Mesenchymal stem cell (in vitro differentiated cells and primary cell): ENCODE results near the gene MCM9.
"Not testable (repeated sequence)": the region's sequence is repeated elsewhere in the genome, so short reads cannot be mapped to it uniquely, and the experiment has no call there.

ENCODE experiments used
- DNase-seq: peaks from one replicate; pipeline ENCODE4 v3.0.0-alpha.2; 2013
- H2AFZ ChIP-seq: one replicate; pipeline ENCODE4 v1.6.1; 2013; ENCODE audit warnings: low read depth, mild to moderate bottlenecking, control low read depth, inconsistent platforms, low read length, moderate library complexity
- H2AK5ac ChIP-seq: 2 replicates; pipeline ENCODE4 v1.6.1; 2013; ENCODE audit warnings: low read length, moderate library complexity, mild to moderate bottlenecking, inconsistent platforms; ENCODE audit not compliant: severe bottlenecking
- H2BK120ac ChIP-seq: one replicate; pipeline ENCODE4 v1.6.1; 2013; ENCODE audit warnings: low read depth, mild to moderate bottlenecking, inconsistent platforms, low read length, moderate library complexity
- H2BK12ac ChIP-seq, 2 experiments: one replicate each; pipeline ENCODE4 v1.6.1; 2013; ENCODE audit warnings: inconsistent platforms in 2 of 2, low read length in 2 of 2, mild to moderate bottlenecking in 2 of 2, moderate library complexity in 2 of 2, control low read depth in 1 of 2
- H2BK15ac ChIP-seq: one replicate; pipeline ENCODE4 v1.6.1; 2013; ENCODE audit warnings: mild to moderate bottlenecking, low read depth, inconsistent platforms; ENCODE audit not compliant: poor library complexity, severe bottlenecking
- H2BK5ac ChIP-seq: 2 replicates; pipeline ENCODE4 v1.6.1; 2013; ENCODE audit warnings: low read depth, mild to moderate bottlenecking, low read length, control low read depth, inconsistent platforms; ENCODE audit not compliant: poor library complexity, severe bottlenecking
- H3K14ac ChIP-seq, 2 experiments: one replicate each; pipeline ENCODE4 v1.6.1; 2013; ENCODE audit warnings: inconsistent platforms in 2 of 2, low read length in 2 of 2, control low read depth in 1 of 2, mild to moderate bottlenecking in 1 of 2, moderate library complexity in 1 of 2
- H3K18ac ChIP-seq, 2 experiments: one replicate each; pipeline ENCODE4 v1.6.1; 2013; ENCODE audit warnings: inconsistent platforms in 2 of 2, low read length in 2 of 2, control low read depth in 1 of 2, low read depth in 1 of 2, mild to moderate bottlenecking in 1 of 2
- H3K23ac ChIP-seq, 2 experiments: one replicate each; pipeline ENCODE4 v1.6.1; 2013; ENCODE audit warnings: inconsistent platforms in 2 of 2, low read length in 2 of 2, mild to moderate bottlenecking in 2 of 2, moderate library complexity in 2 of 2, control low read depth in 1 of 2
- H3K27ac ChIP-seq: 2 replicates; pipeline ENCODE4 v1.5.1; 2013; ENCODE audit warnings: mild to moderate bottlenecking, moderate library complexity, low read length, control low read depth, inconsistent platforms; ENCODE audit not compliant: poor library complexity, severe bottlenecking
- H3K27me3 ChIP-seq, 2 experiments: 2 replicates each; pipeline versions ENCODE4 v1.6.1 to v1.7.0; 2013; ENCODE audit warnings: low read length in 2 of 2, mild to moderate bottlenecking in 2 of 2, moderate library complexity in 2 of 2, control low read depth in 1 of 2, inconsistent platforms in 1 of 2; ENCODE audit not compliant: control insufficient read depth in 1 of 2, insufficient read depth in 1 of 2
- H3K36me3 ChIP-seq, 2 experiments: 2 replicates each; pipeline versions ENCODE4 v1.6.1 to v1.7.0; 2013; ENCODE audit warnings: low read length in 2 of 2, control low read depth in 1 of 2, inconsistent platforms in 1 of 2, low read depth in 1 of 2, mild to moderate bottlenecking in 1 of 2; ENCODE audit not compliant: insufficient read depth in 2 of 2, control insufficient read depth in 1 of 2
- H3K4ac ChIP-seq, 2 experiments: one replicate each; pipeline ENCODE4 v1.6.1; 2013; ENCODE audit warnings: inconsistent platforms in 2 of 2, low read length in 2 of 2, mild to moderate bottlenecking in 2 of 2, moderate library complexity in 2 of 2, control low read depth in 1 of 2, low read depth in 1 of 2
- H3K4me1 ChIP-seq: 2 replicates; pipeline ENCODE4 v1.6.1; 2013; ENCODE audit warnings: low read depth, low read length, control low read depth; ENCODE audit not compliant: control insufficient read depth, insufficient read depth
- H3K4me2 ChIP-seq: 2 replicates; pipeline ENCODE4 v1.6.1; 2013; ENCODE audit warnings: low read length, mild to moderate bottlenecking, inconsistent platforms; ENCODE audit not compliant: poor library complexity, severe bottlenecking
- H3K4me3 ChIP-seq, 2 experiments: 2 replicates each; pipeline versions ENCODE4 v1.5.1 to v1.7.0; 2013; ENCODE audit warnings: low read length in 2 of 2, mild to moderate bottlenecking in 2 of 2, control low read depth in 1 of 2, low read depth in 1 of 2; ENCODE audit not compliant: insufficient read depth in 1 of 2
- H3K79me1 ChIP-seq: replicated peaks from 2 replicates; pipeline ENCODE4 v1.6.1; 2013; ENCODE audit warnings: mild to moderate bottlenecking, control low read depth, low read length, inconsistent platforms; ENCODE audit not compliant: poor library complexity, severe bottlenecking
- H3K9ac ChIP-seq: 2 replicates; pipeline ENCODE4 v1.7.0; 2013; ENCODE audit warnings: mild to moderate bottlenecking, low read length, moderate library complexity
- H3K9me3 ChIP-seq: 2 replicates; pipeline ENCODE4 v1.7.0; 2013; ENCODE audit warnings: mild to moderate bottlenecking, low read length; ENCODE audit not compliant: control insufficient read depth
- H4K8ac ChIP-seq: one replicate; pipeline ENCODE4 v1.6.1; 2013; ENCODE audit warnings: inconsistent platforms, mild to moderate bottlenecking, low read length, moderate library complexity
- H4K91ac ChIP-seq: one replicate; pipeline ENCODE4 v1.6.1; 2013; ENCODE audit warnings: mild to moderate bottlenecking, low read length, inconsistent platforms
- WGBS: methylation state at CpG from one replicate; pipeline ENCODE4 v1.1.7; 2013; ENCODE audit warnings: mixed read lengths; 5-methylcytosine and 5-hydroxymethylcytosine counted together

The MCM9 gene

GRCh38 chr6:118796548-118796947, 138.4 kb downstream of the MCM9 start:
- not testable (repeated sequence) for H4K8ac ChIP-seq, H3K4me1 ChIP-seq, H3K79me1 ChIP-seq, H2BK5ac ChIP-seq, H3K27ac ChIP-seq, H3K23ac ChIP-seq, H3K4me2 ChIP-seq, H3K14ac ChIP-seq, H3K9ac ChIP-seq, H3K18ac ChIP-seq, H2AFZ ChIP-seq, H2BK12ac ChIP-seq, H3K9me3 ChIP-seq, H3K4me3 ChIP-seq, H3K36me3 ChIP-seq, H3K27me3 ChIP-seq, H2BK120ac ChIP-seq, H3K4ac ChIP-seq, DNase-seq, H2AK5ac ChIP-seq, H2BK15ac ChIP-seq, H4K91ac ChIP-seq
- 88% methylated on average over 9 of the region's 9 CpGs for WGBS

GRCh38 chr6:118791499-118791898, 143.5 kb downstream of the MCM9 start:
- Histone ChIP-seq H3K23ac (no peak overlapping the region), H3K18ac (no peak overlapping the region), H3K14ac (no peak overlapping the region), H2BK5ac (no peak overlapping the region), H2AK5ac (no peak overlapping the region), H4K91ac (no peak overlapping the region), H4K8ac (no peak overlapping the region), H2BK12ac (no peak overlapping the region), H3K9me3 (no peaks in the 10 kb centered on the region), H3K4me2 (no peak overlapping the region), H2BK15ac (no peak overlapping the region), H3K36me3 (no peaks in the 10 kb centered on the region), H2BK120ac (no peak overlapping the region), H3K27ac (no peak overlapping the region), H3K4me3 (no peak overlapping the region), H3K4ac (no peak overlapping the region), H3K9ac (no peak overlapping the region), H3K27me3 (no peaks in the 10 kb centered on the region), H3K79me1 (no peaks in the 10 kb centered on the region), H3K4me1 (no peaks in the 10 kb centered on the region), H2AFZ (no peak overlapping the region)
- WGBS: 94% methylated on average over 5 of the region's 6 CpGs
- DNase-seq: no peak

GRCh38 chr6:118789954-118790353, 145.0 kb downstream of the MCM9 start:
- Histone ChIP-seq H4K8ac (no peak overlapping the region), H3K27ac (no peak overlapping the region)
- WGBS: 89% methylated on average over 2 of the region's 4 CpGs

GRCh38 chr6:118789419-118789818, 145.5 kb downstream of the MCM9 start:
- no peak overlapping the region for H3K4me3 ChIP-seq
- H3K18ac ChIP-seq: no peak overlapping the region
- H3K14ac ChIP-seq: no peak overlapping the region
- no peak overlapping the region for H3K27ac ChIP-seq
- WGBS: 99% methylated on average over 5 of the region's 5 CpGs
- H2AFZ ChIP-seq: no peak overlapping the region
- DNase-seq: no peak
- H3K27me3 ChIP-seq: no peaks in the 10 kb centered on the region
- H2BK15ac ChIP-seq: no peak overlapping the region
- no peak overlapping the region for H3K23ac ChIP-seq
- no peak overlapping the region for H4K91ac ChIP-seq
- H3K4me2 ChIP-seq: no peak overlapping the region
- H4K8ac ChIP-seq: no peak overlapping the region
- H2AK5ac ChIP-seq: no peak overlapping the region
- no peak overlapping the region for H2BK120ac ChIP-seq
- H3K9ac ChIP-seq: no peak overlapping the region
- no peaks in the 10 kb centered on the region for H3K79me1 ChIP-seq
- H3K4ac ChIP-seq: no peak overlapping the region
- no peaks in the 10 kb centered on the region for H3K4me1 ChIP-seq
- H2BK12ac ChIP-seq: no peak overlapping the region
- no peaks in the 10 kb centered on the region for H3K9me3 ChIP-seq
- no peaks in the 10 kb centered on the region for H3K36me3 ChIP-seq
- H2BK5ac ChIP-seq: no peak overlapping the region

More at GRCh38 chr6:118789954-118790353, 145.0 kb downstream of the MCM9 start:
- Histone ChIP-seq H3K18ac (no peak overlapping the region), H3K14ac (no peak overlapping the region), H3K9me3 (no peaks in the 10 kb centered on the region), H3K36me3 (no peaks in the 10 kb centered on the region), H2BK120ac (no peak overlapping the region), H3K27me3 (no peaks in the 10 kb centered on the region), H3K4ac (no peak overlapping the region), H3K4me3 (no peak overlapping the region), H2AFZ (no peak overlapping the region), H2AK5ac (no peak overlapping the region), H2BK5ac (no peak overlapping the region), H4K91ac (no peak overlapping the region), H3K4me2 (no peak overlapping the region), H2BK15ac (no peak overlapping the region), H3K9ac (no peak overlapping the region), H3K23ac (no peak overlapping the region), H2BK12ac (no peak overlapping the region), H3K4me1 (no peaks in the 10 kb centered on the region), H3K79me1 (no peaks in the 10 kb centered on the region)
- no peak for DNase-seq
